PC-3 (cell line): ENCODE measurements around the gene ACBD6. TPM values are rescaled to one million over a fixed set of nuclear protein-coding genes. Genes with fewer than 3 reads are reported as not detected.

Source experiments
- ATAC-seq: fragments of 200-7000 bp; cut with Tn5 transposase; 2 replicates; pipeline ENCODE4 v1.9.1; 2020; ENCODE audit warnings: mild to moderate bottlenecking, moderate library complexity
- BruUV-seq: library from RNA; stranded (reverse); fragments of 400-500 nt; replicated peaks from 2 replicates; lab custom pipeline; 2021; lab: Mats Ljungman, UMichigan
- CTCF ChIA-PET: fragments of 300-600 bp; sonication (Branson Sonifier 250); formaldehyde crosslinking; loops from one replicate; lab custom pipeline; 2022; ENCODE audit warnings: antibody characterized with exemption; lab: Charles Lee
- POLR2A ChIA-PET: fragments of 300-600 bp; sonication (Branson Sonifier 250); formaldehyde crosslinking; loops from one replicate; lab custom pipeline; 2022; ENCODE audit warnings: antibody characterized with exemption; ENCODE audit not compliant: unreplicated experiment; lab: Charles Lee
- DNase-seq: peaks from one replicate; pipeline ENCODE4 v3.0.0-alpha.2; 2015
- H2AFZ ChIP-seq: fragments of 300-600 bp; sonication (generic); 2 replicates; pipeline ENCODE4 v1.6.0; 2016; ENCODE audit warnings: antibody characterized with exemption, low read length
- H3F3A ChIP-seq: fragments of 300-600 bp; sonication (generic); one replicate; pipeline ENCODE4 v1.6.0; 2017; ENCODE audit warnings: antibody characterized with exemption, low read length, control low read depth, mild to moderate bottlenecking; ENCODE audit not compliant: unreplicated experiment
- H3K27ac ChIP-seq: fragments of 300-600 bp; sonication (generic); 2 replicates; pipeline ENCODE4 v1.5.1; 2016; ENCODE audit warnings: mild to moderate bottlenecking, low read length
- H3K27me3 ChIP-seq: fragments of 300-600 bp; sonication (generic); 2 replicates; pipeline ENCODE4 v1.6.1; 2016; ENCODE audit warnings: low read length, mixed read lengths
- H3K36me3 ChIP-seq: fragments of 300-600 bp; sonication (generic); 2 replicates; pipeline ENCODE4 v1.6.1; 2016; ENCODE audit warnings: low read depth, mixed run types, low read length, mixed read lengths
- H3K4me1 ChIP-seq: fragments of 300-600 bp; sonication (generic); 2 replicates; pipeline ENCODE4 v1.5.1; 2016; ENCODE audit warnings: low read length; ENCODE audit not compliant: insufficient read depth
- H3K4me2 ChIP-seq: fragments of 300-600 bp; sonication (generic); 2 replicates; pipeline ENCODE4 v1.6.0; 2016; ENCODE audit warnings: low read length
- H3K4me3 ChIP-seq: fragments of 300-600 bp; sonication (generic); 2 replicates; pipeline ENCODE4 v1.5.1; 2016; ENCODE audit warnings: mild to moderate bottlenecking, low read length, mixed read lengths
- H3K79me2 ChIP-seq: fragments of 300-600 bp; sonication (generic); 2 replicates; pipeline ENCODE4 v1.6.1; 2017; ENCODE audit warnings: low read length, mixed read lengths
- H3K9ac ChIP-seq: fragments of 300-600 bp; sonication (generic); 2 replicates; pipeline ENCODE4 v1.6.0; 2016; ENCODE audit warnings: mild to moderate bottlenecking, low read length
- H3K9me2 ChIP-seq: fragments of 300-600 bp; sonication (generic); replicated peaks from 2 replicates; pipeline ENCODE4 v1.6.1; 2016; ENCODE audit warnings: mixed run types, low read length, mixed read lengths
- H3K9me3 ChIP-seq: fragments of 300-600 bp; sonication (generic); 2 replicates; pipeline ENCODE4 v1.6.1; 2016; ENCODE audit warnings: low read length, mixed read lengths
- H4K20me1 ChIP-seq: fragments of 300-600 bp; sonication (generic); 2 replicates; pipeline ENCODE4 v1.6.1; 2016; ENCODE audit warnings: low read length, mixed read lengths
- CTCF ChIP-seq: fragments of 300-600 bp; sonication (generic); conservative IDR thresholded peaks from 2 replicates; pipeline ENCODE4 v1.5.1; 2017; ENCODE audit warnings: antibody characterized with exemption, low read depth, mild to moderate bottlenecking, low read length
- EZH2 ChIP-seq: fragments of 300-600 bp; sonication (generic); IDR thresholded peaks from one replicate; pipeline ENCODE4 v1.6.1; 2017; ENCODE audit warnings: antibody characterized with exemption, mild to moderate bottlenecking, low read length; ENCODE audit not compliant: unreplicated experiment
- EZH2phosphoT487 ChIP-seq: fragments of 300-600 bp; sonication (generic); IDR thresholded peaks from 2 replicates; pipeline ENCODE4 v1.6.1; 2018; ENCODE audit warnings: mild to moderate bottlenecking, antibody characterized with exemption, low read length, borderline replicate concordance
- intact Hi-C: fragments of 100-400 bp; cut with micrococcal nuclease; formaldehyde crosslinking; loops from 2 replicates; pipeline ENCODE4 v1.9.0; 2023
- microRNA-seq: library from miRNA; unstranded; fragments of <30 nt; microRNA quantifications from one replicate; pipeline ENCODE4 v1.1.0, GENCODE V29; 2020; ENCODE audit not compliant: unreplicated experiment
- total RNA-seq: library from RNA; depleted of rRNA; stranded (reverse); fragments of >200 nt; gene quantifications from 2 replicates; pipeline ENCODE4 v1.2.3, GENCODE V29; 2014; rRNA removed

Gene ACBD6
- total RNA-seq, 1 experiment from 2014 or later: 43.3 TPM

- no peak for ATAC-seq
- BruUV-seq: no TSS peak
- Histone ChIP-seq H3K36me3 (no peaks in the 10 kb centered on the region), H3K9ac (no peak overlapping the region), H3K4me1 (no peaks in the 10 kb centered on the region), H3K79me2 (no peaks in the 10 kb centered on the region), H3K27ac (no peak overlapping the region), H3F3A (no peaks in the 10 kb centered on the region), H3K4me2 (no peak overlapping the region), H3K9me2 (no peaks in the 10 kb centered on the region), H4K20me1 (no peaks in the 10 kb centered on the region), H3K4me3 (no peak overlapping the region), H2AFZ (no peak overlapping the region), H3K27me3 (peaks cover 55% of the 10 kb centered on the region), H3K9me3 (no peaks in the 10 kb centered on the region)
- DNase-seq: no peak
- CTCF ChIA-PET: no interaction called here
- POLR2A ChIA-PET: no interaction called here
- TF ChIP-seq EZH2phosphoT487 (no peak), EZH2 (no peak), CTCF (no peak)
- intact Hi-C loops: no loop called here
Observed at GRCh38 chr1:180238675-180239074, 263.7 kb downstream of the ACBD6 start.

Small RNA genes lying within 50 kb of the gene (microRNA-seq; reads per million reads assigned to microRNA genes)
- gene MIR3121: not detected

Other genes starting within 250 kb of the ACBD6 start
- gene OVAAL, start 56.4 kb upstream of the ACBD6 start, total RNA-seq: not detected in 2 replicates
- gene XPR1, start 129.4 kb upstream of the ACBD6 start, total RNA-seq: 7.3 and 8.2 TPM in 2 replicates